ENCODE data around the gene NHERF2. TPM values are rescaled to one million over a fixed set of nuclear protein-coding genes. Genes with fewer than 3 reads are reported as not detected.
"Not testable (repeated sequence)": the region's sequence is repeated elsewhere in the genome, so short reads cannot be mapped to it uniquely, and the experiment has no call there.

Gene NHERF2
- total RNA-seq, 1 experiment from 2014 or later, result 20.5 TPM

GRCh38 chr16:2023092-2024031 lies 3.3 kb upstream of the NHERF2 start:
- in situ Hi-C loops (cut with HindIII; ENCODE audit: low sequenced_read_pairs), result no loop called here
- peak; percentile 89 for DNase-seq (ENCODE audit: low spot score)

GRCh38 chr16:2024032-2024420 lies 2.7 kb upstream of the NHERF2 start:
- no peak for DNase-seq (ENCODE audit: low spot score)
- in situ Hi-C loops (cut with HindIII; ENCODE audit: low sequenced_read_pairs), result no loop called here

GRCh38 chr16:2025251-2025650 lies 1.5 kb upstream of the NHERF2 start:
- no peak for DNase-seq (ENCODE audit: low spot score)
- in situ Hi-C loops (cut with HindIII; ENCODE audit: low sequenced_read_pairs), result no loop called here

- in situ Hi-C loops (cut with HindIII; ENCODE audit: low sequenced_read_pairs), result no loop called here
These were observed 733 bp upstream of the NHERF2 start for GRCh38 chr16:2025878-2026460.

DNA sequence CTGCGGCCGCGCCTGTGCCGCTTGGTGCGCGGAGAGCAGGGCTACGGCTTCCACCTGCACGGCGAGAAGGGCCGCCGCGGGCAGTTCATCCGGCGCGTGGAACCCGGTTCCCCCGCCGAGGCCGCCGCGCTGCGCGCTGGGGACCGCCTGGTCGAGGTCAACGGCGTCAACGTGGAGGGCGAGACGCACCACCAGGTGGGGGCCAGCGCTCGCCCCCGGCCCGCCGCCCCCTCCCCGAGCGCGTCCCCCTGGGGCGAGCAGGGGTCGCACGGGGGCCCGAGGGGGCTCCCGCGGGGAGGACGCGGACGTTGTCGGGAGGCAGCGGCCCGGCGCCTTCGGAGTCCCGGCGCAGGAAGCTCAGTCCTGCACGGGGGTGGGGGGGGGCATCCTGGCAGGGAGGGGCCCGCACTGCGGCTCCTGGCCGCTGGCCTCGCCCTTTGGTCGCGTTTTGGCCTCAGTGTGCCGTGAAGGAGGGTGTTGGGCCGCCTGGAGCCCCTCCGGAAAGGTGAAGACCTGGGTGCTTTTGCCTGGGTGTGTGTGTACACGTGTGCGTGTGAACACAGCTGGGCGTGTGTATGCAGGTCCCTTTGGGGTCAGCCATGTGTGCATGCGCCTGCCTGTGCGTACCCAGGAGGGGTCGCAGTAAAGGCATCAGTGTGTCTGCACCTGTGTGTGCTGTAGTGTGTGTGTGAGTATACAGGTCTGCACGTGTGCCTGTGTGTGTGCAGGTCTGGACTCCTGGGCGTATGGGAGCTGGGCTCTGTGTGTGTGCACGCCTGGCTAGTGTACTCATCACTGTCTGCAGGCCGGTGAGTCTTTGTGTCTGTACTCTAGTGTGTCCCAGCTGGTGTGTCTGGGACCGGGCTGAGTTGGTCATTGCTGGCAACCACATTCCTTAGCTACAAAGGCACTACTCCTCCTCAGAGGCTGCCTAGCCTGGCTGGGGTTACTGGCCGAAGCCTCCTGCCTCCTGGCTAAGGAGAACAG lies 615 bp downstream of the NHERF2 start:
- in situ Hi-C loops (cut with HindIII; ENCODE audit: low sequenced_read_pairs), result no loop called here
- peak; percentile 68 for DNase-seq (ENCODE audit: low spot score)

More at GRCh38 chr16:2025878-2026460, 733 bp upstream of the NHERF2 start:
- no peak for DNase-seq (ENCODE audit: low spot score)

- in situ Hi-C loops (cut with HindIII; ENCODE audit: low sequenced_read_pairs), result no loop called here
- DNase-seq (ENCODE audit: low spot score), result no peak
These were observed 1.4 kb downstream of the NHERF2 start for GRCh38 chr16:2028146-2028545.

DNA sequence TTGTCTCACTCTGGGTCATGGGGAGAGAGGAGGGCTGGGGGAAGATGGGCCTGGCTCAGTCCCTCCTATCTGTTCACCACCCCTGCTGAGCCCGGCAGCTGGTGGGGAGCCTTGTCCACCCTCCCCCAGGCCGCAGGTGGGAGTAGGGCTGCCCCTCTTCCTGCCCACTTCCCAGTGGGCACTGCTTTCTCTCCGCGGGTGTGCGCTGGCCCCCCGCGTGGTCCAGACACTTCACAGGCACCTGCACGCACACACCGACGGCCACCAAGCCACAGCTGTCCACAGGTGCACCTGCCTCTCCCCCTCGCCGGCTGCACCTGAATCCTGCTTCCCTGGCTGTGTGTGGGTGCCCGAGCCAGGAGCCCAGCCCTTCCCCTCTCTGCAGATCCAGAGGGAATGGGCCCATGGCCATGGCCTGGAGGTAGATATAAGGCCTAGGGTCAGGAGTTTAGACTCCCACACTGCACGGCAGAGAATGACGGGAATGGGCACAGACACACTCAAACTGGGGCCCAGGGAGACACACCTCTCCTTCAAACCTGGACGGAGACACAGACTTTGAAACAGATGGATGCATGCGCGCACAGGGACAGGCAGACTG lies 2.0 kb downstream of the NHERF2 start:
- in situ Hi-C loops (cut with HindIII; ENCODE audit: low sequenced_read_pairs), result no loop called here
- no peak for DNase-seq (ENCODE audit: low spot score)

DNA sequence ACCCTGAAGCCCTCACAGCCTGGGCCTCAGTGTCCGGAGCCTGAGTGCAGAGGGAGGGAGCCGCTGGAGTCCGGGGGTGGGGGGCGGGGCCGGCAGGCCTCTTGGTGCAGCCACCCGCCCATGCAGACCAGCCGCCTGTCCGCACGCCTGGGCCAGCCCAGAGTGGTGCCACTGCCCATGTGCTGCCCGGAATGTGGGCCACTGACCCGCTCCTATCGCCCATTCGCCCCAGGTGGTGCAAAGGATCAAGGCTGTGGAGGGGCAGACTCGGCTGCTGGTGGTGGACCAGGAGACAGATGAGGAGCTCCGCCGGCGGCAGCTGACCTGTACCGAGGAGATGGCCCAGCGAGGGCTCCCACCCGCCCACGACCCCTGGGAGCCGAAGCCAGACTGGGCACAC lies 2.6 kb downstream of the NHERF2 start:
- in situ Hi-C loops (cut with HindIII; ENCODE audit: low sequenced_read_pairs), result no loop called here
- no peak for DNase-seq (ENCODE audit: low spot score)

DNA sequence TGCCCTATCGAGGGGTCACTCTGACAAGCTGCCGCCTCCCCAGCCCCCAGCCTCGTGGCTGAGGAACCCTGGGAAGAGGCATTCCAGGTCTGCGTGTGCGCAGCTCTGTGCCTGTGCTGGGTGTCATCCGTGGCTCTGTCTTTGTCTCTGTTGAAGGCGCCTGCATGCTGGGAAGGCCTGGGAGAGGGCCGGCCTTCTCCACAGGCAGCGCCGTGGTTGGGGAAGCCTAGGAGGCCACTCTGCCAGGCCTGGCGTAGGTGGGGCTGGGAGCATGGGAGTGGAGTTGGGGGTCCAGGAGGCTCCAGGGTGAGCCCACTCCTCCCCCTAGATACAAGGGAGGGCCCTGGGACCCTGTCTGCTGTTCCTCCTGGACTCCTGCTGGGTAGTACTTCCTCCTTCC lies 3.3 kb downstream of the NHERF2 start:
- DNase-seq (ENCODE audit: low spot score), result no peak
- in situ Hi-C loops (cut with HindIII; ENCODE audit: low sequenced_read_pairs), result no loop called here

DNA sequence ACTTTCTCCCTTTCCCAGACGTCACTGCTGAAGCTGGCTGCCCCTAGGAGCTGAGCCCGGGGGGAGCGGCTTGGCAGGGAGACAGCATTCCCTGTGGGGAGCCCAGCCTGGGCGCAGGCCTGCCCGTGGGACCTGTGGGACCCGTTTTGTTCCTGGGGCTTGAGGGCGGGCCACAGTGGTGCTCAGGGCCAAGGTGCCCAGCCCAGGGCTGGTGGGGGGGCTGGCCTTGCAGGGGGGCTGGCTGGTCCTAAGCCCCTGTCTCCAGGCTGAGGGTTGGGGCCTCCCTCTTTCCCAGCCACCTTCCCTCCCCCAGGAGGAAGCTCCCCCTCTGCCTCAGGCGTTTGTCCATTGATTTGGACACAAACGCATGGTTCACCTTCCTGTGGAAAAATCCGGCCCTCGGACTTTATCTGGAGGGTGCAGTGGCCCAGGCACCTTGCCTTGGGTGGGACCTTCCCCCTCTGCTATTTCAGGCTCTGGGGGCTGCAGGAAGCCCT lies 4.4 kb downstream of the NHERF2 start:
- no peak for DNase-seq (ENCODE audit: low spot score)
- in situ Hi-C loops (cut with HindIII; ENCODE audit: low sequenced_read_pairs), result no loop called here

DNA sequence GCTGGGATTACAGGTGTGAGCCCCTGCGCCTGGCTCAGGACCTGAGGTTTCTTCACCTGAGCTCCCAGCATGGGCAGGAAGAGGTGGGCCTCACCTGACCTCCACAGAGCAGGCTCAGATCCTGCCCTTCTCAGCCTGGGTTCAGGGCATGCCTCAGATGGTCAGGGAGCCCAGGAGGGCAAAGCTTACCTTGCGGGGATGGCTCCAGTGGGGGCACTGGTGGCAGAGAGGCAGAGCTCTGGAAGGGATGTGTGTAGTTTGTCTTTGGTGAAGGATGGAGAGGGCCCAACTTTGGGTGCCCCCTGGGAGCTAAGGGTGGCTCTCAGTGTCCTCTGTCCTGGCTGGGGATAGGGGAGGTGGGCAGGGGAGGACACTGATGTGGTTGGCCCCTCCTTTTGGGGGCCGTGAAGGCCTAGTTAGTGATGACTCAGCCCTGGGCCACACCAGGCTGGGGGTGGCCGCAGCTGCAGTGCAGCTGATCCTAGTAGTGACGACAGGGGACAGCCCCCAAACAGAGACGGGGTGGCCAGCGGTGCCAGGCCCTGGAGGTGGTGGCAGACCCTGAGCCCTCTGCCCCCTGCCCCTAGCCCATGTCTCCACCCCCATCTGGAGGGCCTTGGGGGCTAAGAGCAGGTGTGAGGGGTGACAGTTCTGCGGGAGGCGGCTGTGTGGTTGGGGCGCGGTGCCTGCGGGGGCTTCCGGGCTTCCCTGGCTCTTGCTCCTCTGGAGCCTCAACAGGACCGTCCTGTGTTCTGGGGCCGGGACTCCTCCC lies 5.8 kb downstream of the NHERF2 start:
- DNase-seq (ENCODE audit: low spot score), result no peak
- in situ Hi-C loops (cut with HindIII; ENCODE audit: low sequenced_read_pairs), result no loop called here

DNA sequence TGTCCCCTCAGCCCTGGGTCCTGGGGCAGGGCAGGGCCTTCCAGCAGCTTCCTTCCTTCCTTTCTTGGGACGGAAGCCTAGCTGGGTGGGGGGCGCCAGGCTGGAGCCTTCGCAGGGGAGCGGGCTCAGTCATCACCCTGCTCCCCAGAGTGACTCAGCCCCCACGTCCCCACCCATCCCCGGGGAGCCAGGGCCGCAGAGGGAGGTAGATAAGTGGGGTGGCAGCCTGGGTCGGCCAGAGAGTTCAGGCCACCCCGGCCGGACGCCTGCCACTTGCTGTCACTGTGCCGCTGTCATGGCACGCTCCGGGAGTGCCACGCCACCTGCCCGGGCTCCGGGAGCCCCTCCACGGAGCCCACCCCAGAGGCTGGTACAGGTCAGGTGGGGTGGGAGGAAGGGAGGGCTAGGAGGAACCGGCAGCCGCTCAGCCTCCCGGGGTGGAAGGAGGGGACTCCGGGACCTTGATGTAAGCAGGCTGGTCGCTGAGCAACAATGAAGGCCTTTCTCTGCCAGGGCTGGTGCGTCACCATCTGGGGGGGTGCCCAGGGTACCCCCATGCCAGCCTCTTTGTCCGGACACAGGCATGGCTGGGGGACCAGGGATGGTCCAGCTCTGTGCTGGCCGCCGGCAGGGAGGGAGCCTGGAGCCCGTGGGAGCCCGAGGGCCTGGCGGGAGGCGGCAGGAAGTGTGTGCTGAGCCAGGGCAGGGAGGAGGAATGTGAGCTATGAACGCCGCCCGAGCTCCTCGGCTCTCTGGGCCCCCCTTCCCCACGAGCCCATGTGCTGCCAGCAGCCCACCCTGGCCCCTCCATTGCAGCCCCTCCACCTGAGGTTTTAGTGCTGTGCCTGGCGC lies 6.6 kb downstream of the NHERF2 start:
- in situ Hi-C loops (cut with HindIII; ENCODE audit: low sequenced_read_pairs), result no loop called here
- peak; percentile 59 for DNase-seq (ENCODE audit: low spot score)

DNA sequence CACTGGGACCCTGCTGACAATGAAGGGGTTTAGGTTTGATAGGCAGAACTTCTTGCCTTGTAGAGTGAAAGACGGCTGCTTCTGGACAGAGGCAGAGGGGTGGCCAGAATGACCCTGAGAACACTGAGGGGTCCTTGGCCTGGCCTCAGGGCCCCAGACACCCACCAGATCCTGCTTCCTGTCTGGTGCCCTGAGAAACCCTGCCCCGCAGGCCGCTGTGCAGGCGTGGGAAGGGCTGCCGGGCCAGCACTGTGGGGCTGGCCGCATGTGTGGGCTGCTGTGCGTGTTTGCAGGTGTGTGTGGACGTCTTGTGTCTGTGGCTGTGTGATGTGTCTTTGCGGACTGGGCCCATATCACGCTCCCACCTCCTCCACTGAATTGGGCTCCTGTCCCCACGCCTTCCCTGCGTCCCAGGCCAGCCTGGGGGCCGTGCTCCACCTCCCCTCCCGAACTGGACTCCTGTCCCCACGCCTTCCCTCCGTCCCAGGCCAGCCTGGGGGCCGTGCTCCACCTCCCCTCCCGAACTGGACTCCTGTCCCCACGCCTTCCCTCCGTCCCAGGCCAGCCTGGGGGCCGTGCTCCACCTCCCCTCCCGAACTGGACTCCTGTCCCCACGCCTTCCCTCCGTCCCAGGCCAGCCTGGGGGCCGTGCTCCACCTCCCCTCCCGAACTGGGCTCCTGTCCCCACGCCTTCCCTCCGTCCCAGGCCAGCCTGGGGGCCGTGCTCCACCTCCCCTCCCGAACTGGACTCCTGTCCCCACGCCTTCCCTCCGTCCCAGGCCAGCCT lies 7.4 kb downstream of the NHERF2 start:
- in situ Hi-C loops (cut with HindIII; ENCODE audit: low sequenced_read_pairs); DNase-seq (ENCODE audit: low spot score): not testable (repeated sequence)

- DNase-seq (ENCODE audit: low spot score), result no peak
These were observed 8.2 kb downstream of the NHERF2 start for GRCh38 chr16:2034696-2035430.

GRCh38 chr16:2035431-2036199 lies 8.9 kb downstream of the NHERF2 start:
- no peak for DNase-seq (ENCODE audit: low spot score)
- in situ Hi-C loops (cut with HindIII; ENCODE audit: low sequenced_read_pairs), result loop anchor here (5.0 kb wide), 1 partner anchor 127 kb away; no protein-coding TSS in a partner anchor

More at GRCh38 chr16:2034696-2035430, 8.2 kb downstream of the NHERF2 start:
- in situ Hi-C loops (cut with HindIII; ENCODE audit: low sequenced_read_pairs), result loop anchor here (5.0 kb wide), 1 partner anchor 127 kb away; no protein-coding TSS in a partner anchor
